Cardiac muscle cell (in vitro differentiated cells and primary cell): Measurements from ENCODE around the gene ANKH. TPM values are rescaled to one million over a fixed set of nuclear protein-coding genes. Genes with fewer than 3 reads are reported as not detected.
A peak's percentile ranks its signal among the peaks of the same experiment; 100 is the strongest.
"Not testable (repeated sequence)": the region's sequence is repeated elsewhere in the genome, so short reads cannot be mapped to it uniquely, and the experiment has no call there.

Experiments
- DNase-seq, 2 donors: peaks; one replicate each; pipeline versions ENCODE4 v3.0.0 to v3.0.0-alpha.2; 2010 to 2017; ENCODE audit warnings: low read depth in 1 of 2, low spot score in 1 of 2
- H3K27ac ChIP-seq: fragments of 200-600 bp; sonication (generic); 2 replicates; pipeline ENCODE4 v1.5.1; 2016
- H3K27me3 ChIP-seq: fragments of 200-600 bp; sonication (generic); 2 replicates; pipeline ENCODE4 v1.6.0; 2016; ENCODE audit warnings: control low read depth
- H3K36me3 ChIP-seq: fragments of 200-600 bp; sonication (generic); 2 replicates; pipeline ENCODE4 v1.5.1; 2016; ENCODE audit warnings: control low read depth
- H3K4me1 ChIP-seq: fragments of 200-600 bp; sonication (generic); 2 replicates; pipeline ENCODE4 v1.8.1; 2017; ENCODE audit warnings: low read depth, mild to moderate bottlenecking, mixed run types
- H3K4me3 ChIP-seq: fragments of 200-600 bp; sonication (generic); 2 replicates; pipeline ENCODE4 v1.5.1; 2016; ENCODE audit warnings: mild to moderate bottlenecking
- H3K9me3 ChIP-seq: fragments of 200-600 bp; sonication (generic); 2 replicates; pipeline ENCODE4 v1.5.1; 2017; ENCODE audit warnings: low read depth, mild to moderate bottlenecking, control low read depth
- CTCF ChIP-seq: IDR thresholded peaks from 2 replicates; pipeline ENCODE4 v1.5.1; 2012; ENCODE audit warnings: low read depth, mild to moderate bottlenecking, low read length
- polyA plus RNA-seq: library from polyadenylated mRNA; unstranded; fragments of >200 nt; fragmentation: Nextera tagmentation; extraction: Ambion mirVana; gene quantifications from 2 replicates; pipeline ENCODE4 v1.2.1, GENCODE V29; 2016
- total RNA-seq: library from RNA; depleted of rRNA; stranded (reverse); fragments of >200 nt; gene quantifications from 2 replicates; pipeline ENCODE4 v1.2.3, GENCODE V29; 2016

The ANKH gene
- total and polyA plus RNA-seq, 2 experiments from 2014 or later = 26.6 to 48.1 TPM

GRCh38 chr5:14801792-14802191, 69.8 kb downstream of the ANKH start:
- no peaks in the 10 kb centered on the region for H3K4me1 ChIP-seq
- H3K36me3 ChIP-seq = no peaks in the 10 kb centered on the region
- no peak overlapping the region for H3K27ac ChIP-seq
- no peak for TF ChIP-seq CTCF
- H3K9me3 ChIP-seq = no peaks in the 10 kb centered on the region
- no peaks in the 10 kb centered on the region for H3K27me3 ChIP-seq
- H3K4me3 ChIP-seq = no peak overlapping the region
- no peak for DNase-seq

- H3K36me3 ChIP-seq, H3K4me1 ChIP-seq, H3K9me3 ChIP-seq, H3K27me3 ChIP-seq, H3K4me3 ChIP-seq, H3K27ac ChIP-seq, DNase-seq: not testable (repeated sequence)
Observed at GRCh38 chr5:14797385-14797784, 74.2 kb downstream of the ANKH start.

- Histone ChIP-seq H3K4me3 (no peak overlapping the region), H3K27me3 (no peaks in the 10 kb centered on the region), H3K9me3 (no peaks in the 10 kb centered on the region), H3K36me3 (no peaks in the 10 kb centered on the region), H3K4me1 (no peaks in the 10 kb centered on the region), H3K27ac (no peak overlapping the region)
- DNase-seq = no peak
- TF ChIP-seq CTCF = no peak
Observed at GRCh38 chr5:14794583-14795230, 76.9 kb downstream of the ANKH start.

- Histone ChIP-seq H3K27me3 (no peaks in the 10 kb centered on the region), H3K36me3 (no peaks in the 10 kb centered on the region), H3K9me3 (no peaks in the 10 kb centered on the region), H3K4me3 (no peak overlapping the region), H3K27ac (no peak overlapping the region), H3K4me1 (no peaks in the 10 kb centered on the region)
- TF ChIP-seq CTCF = no peak
- no peak for DNase-seq
Observed at GRCh38 chr5:14793851-14794250, 77.7 kb downstream of the ANKH start.

- Histone ChIP-seq H3K4me1 (no peaks in the 10 kb centered on the region), H3K27ac (no peak overlapping the region), H3K9me3 (no peaks in the 10 kb centered on the region), H3K4me3 (no peak overlapping the region), H3K36me3 (no peaks in the 10 kb centered on the region), H3K27me3 (no peaks in the 10 kb centered on the region)
- no peak for DNase-seq
- no peak for TF ChIP-seq CTCF
Observed at GRCh38 chr5:14790911-14791310, 80.7 kb downstream of the ANKH start.

GRCh38 chr5:14790220-14790619, 81.4 kb downstream of the ANKH start:
- no peak overlapping the region for H3K27ac ChIP-seq
- no peaks in the 10 kb centered on the region for H3K4me1 ChIP-seq
- no peak for TF ChIP-seq CTCF
- H3K4me3 ChIP-seq = no peak overlapping the region
- DNase-seq = peak in 1 of 2 donors; percentile 45
- no peaks in the 10 kb centered on the region for H3K36me3 ChIP-seq
- no peaks in the 10 kb centered on the region for H3K9me3 ChIP-seq
- no peaks in the 10 kb centered on the region for H3K27me3 ChIP-seq
